T-helper 1 cell treated with Interleukin-12 subunit alpha and Interleukin-12 subunit beta and Interleukin-4 antibody, amounts not matched to agents 30 μg/mL and 1 μg/mL, for 36 hours (primary cell): Measurements from ENCODE around the gene AGR3.

Source experiments
- H3K27ac Mint-ChIP-seq: one replicate; pipeline ENCODE4 v1.8.0; 2021; ENCODE audit warnings: mild to moderate bottlenecking, mixed read lengths
- H3K27me3 Mint-ChIP-seq: one replicate; pipeline ENCODE4 v1.8.0; 2021; ENCODE audit warnings: low read depth, mixed read lengths
- H3K36me3 Mint-ChIP-seq: one replicate; pipeline ENCODE4 v1.8.0; 2021; ENCODE audit warnings: low read depth, mixed read lengths
- H3K4me1 Mint-ChIP-seq: one replicate; pipeline ENCODE4 v1.8.0; 2021; ENCODE audit warnings: low read depth, mixed read lengths
- H3K4me3 Mint-ChIP-seq: one replicate; pipeline ENCODE4 v1.8.0; 2021; ENCODE audit warnings: mild to moderate bottlenecking, moderate library complexity, mixed read lengths
- H3K9me3 Mint-ChIP-seq: one replicate; pipeline ENCODE4 v1.8.0; 2021; ENCODE audit warnings: mixed read lengths

Gene AGR3

DNA sequence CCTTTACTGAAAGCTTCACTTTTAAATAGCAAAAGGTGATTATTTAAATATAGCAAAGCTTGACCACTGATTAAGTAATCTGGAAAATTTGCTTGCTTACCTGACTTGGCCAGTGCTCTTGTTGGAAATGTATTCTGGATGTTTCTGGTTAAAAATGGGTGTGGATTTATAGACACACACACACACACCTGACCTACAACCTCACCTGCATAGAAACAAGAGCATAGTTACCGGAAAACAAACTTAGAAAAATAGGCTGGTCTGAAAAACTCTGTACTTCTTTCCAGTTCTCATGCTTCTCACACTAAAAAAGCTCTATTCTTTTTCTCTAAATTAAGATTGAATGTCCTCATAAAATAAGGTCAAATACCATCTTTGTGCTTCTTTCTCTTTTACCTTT, at the start of gene AGR3:
TSS of gene AGR3 (minus strand) at position 140 of the 400 bp plus-strand sequence. CDS start 3,365 bp downstream, outside the sequence.
- Mint-ChIP-seq H3K4me3 (no peak within 1 kb of the TSS), H3K4me1 (no peaks in the 10 kb centered on the region), H3K27me3 (peaks cover 8% of the 10 kb centered on the region), H3K27ac (no peak within 1 kb of the TSS), H3K9me3 (no peaks in the 10 kb centered on the region), H3K36me3 (no peaks in the 10 kb centered on the region)

GRCh38 chr7:16930946-16931345, 49.2 kb upstream of the AGR3 start:
- H3K4me1 Mint-ChIP-seq = peaks cover 44% of the 10 kb centered on the region
- H3K36me3 Mint-ChIP-seq = peaks cover 1% of the 10 kb centered on the region
- no peaks in the 10 kb centered on the region for H3K9me3 Mint-ChIP-seq
- no peaks in the 10 kb centered on the region for H3K27me3 Mint-ChIP-seq
- no peak overlapping the region for H3K27ac Mint-ChIP-seq
- no peak overlapping the region for H3K4me3 Mint-ChIP-seq

DNA sequence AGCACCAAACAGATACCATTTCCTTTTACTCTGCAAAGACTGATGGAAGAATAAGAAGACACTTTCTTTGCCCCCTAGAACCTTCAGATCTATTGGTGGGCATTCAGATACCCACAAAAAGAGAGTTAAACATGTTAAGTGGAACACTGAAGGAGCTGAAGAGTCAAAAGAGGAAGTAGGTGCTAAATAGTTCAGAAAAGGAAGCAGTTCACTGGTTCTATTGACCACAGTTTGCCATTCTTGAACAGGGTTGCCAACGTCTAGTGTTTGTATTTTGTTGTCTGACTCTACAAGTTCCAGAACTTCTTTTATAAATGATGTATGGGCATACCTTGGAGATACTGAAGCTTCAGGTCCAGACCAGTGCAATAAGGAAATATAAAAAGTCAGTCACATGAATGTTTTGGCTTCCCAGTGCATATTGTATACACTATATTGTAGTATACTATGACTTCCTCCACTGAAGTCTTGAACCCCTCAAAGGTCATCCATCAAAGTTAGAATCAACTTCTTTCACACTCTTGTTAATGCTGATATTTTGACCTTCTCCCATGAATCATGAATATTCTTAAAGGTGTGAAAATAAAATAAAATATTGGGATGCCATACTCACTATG, 47.5 kb upstream of the AGR3 start:
- Mint-ChIP-seq H3K4me3 (no peak overlapping the region), H3K27ac (no peak overlapping the region), H3K9me3 (no peaks in the 10 kb centered on the region), H3K4me1 (peaks cover 44% of the 10 kb centered on the region), H3K27me3 (no peaks in the 10 kb centered on the region), H3K36me3 (peaks cover 1% of the 10 kb centered on the region)

DNA sequence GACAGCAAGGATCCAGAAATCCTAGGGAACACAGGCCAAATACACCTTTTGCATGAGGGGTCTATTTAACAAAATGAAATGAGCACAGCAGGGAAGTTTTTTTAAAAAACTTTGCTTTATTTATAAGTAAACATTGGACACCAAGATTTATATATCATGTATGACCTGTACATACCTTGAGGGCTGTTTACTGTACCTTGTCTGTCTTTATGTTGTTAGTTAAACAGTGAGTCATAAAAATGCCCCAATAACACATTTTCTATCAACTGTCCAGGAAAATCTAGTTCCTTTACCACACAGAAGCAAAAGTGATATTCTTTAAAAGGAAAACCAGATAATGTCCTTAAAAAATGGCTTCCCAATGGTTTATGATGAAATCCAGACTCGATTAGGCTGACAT, 45.1 kb upstream of the AGR3 start:
- Mint-ChIP-seq H3K4me1 (peaks cover 37% of the 10 kb centered on the region), H3K27ac (no peak overlapping the region)

DNA sequence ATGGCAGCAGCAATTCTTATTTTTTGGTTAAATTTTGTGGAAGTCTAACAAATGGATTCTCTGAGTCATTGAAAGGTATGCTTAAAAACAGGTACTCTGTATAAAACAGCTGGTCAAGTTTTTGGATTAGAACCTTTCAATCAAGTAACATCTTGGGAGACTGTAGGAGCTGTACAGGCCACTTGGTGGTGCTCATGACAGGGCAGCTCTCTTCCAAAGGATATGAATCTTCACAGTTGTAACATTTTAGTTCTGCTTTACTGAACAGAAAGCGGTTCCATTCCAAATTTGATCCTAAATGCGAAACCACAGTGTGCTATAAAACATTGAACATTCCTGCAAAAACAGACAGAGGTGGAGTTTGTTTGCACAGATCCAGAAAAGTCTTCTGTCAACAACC, 44.5 kb upstream of the AGR3 start:
- Mint-ChIP-seq H3K4me3 (no peak overlapping the region), H3K27ac (peak overlapping the region; percentile 47), H3K27me3 (no peaks in the 10 kb centered on the region), H3K4me1 (peaks cover 35% of the 10 kb centered on the region), H3K36me3 (no peaks in the 10 kb centered on the region), H3K9me3 (no peaks in the 10 kb centered on the region)

More for the DNA sequence above, 45.1 kb upstream of the AGR3 start:
- Mint-ChIP-seq H3K27me3 (no peaks in the 10 kb centered on the region), H3K9me3 (no peaks in the 10 kb centered on the region), H3K36me3 (no peaks in the 10 kb centered on the region), H3K4me3 (no peak overlapping the region)

DNA sequence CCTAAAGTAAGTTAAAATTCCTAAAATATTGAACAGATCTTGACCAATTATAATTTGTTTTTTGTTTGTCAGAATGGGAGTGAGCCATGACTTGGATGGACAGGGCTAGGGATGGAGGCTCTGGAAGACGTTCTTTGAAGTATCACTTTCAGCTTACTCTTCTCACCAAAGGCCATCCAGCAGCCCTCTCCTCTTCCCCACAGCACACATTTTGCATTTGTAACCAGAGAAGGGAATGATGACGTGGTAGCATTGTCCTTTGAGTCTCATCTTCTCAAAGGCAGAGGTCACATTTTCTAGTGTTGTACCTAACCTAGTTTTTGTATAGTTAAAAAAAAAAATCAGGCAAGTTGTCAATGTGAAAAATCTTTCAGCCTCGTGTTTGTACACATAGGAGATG, 43.8 kb upstream of the AGR3 start:
- H3K27me3 Mint-ChIP-seq = no peaks in the 10 kb centered on the region
- H3K27ac Mint-ChIP-seq = peak overlapping the region; percentile 39
- no peaks in the 10 kb centered on the region for H3K9me3 Mint-ChIP-seq
- no peak overlapping the region for H3K4me3 Mint-ChIP-seq
- H3K36me3 Mint-ChIP-seq = no peaks in the 10 kb centered on the region
- peaks cover 29% of the 10 kb centered on the region for H3K4me1 Mint-ChIP-seq

GRCh38 chr7:16923019-16923418, 41.2 kb upstream of the AGR3 start:
- H3K4me3 Mint-ChIP-seq = no peak overlapping the region
- H3K27ac Mint-ChIP-seq = peak overlapping the region; percentile 53
- H3K4me1 Mint-ChIP-seq = peaks cover 16% of the 10 kb centered on the region
- H3K9me3 Mint-ChIP-seq = no peaks in the 10 kb centered on the region
- H3K36me3 Mint-ChIP-seq = no peaks in the 10 kb centered on the region
- H3K27me3 Mint-ChIP-seq = no peaks in the 10 kb centered on the region

GRCh38 chr7:16921644-16922257, 40.0 kb upstream of the AGR3 start:
- no peak overlapping the region for H3K4me3 Mint-ChIP-seq
- H3K27me3 Mint-ChIP-seq = no peaks in the 10 kb centered on the region
- H3K9me3 Mint-ChIP-seq = no peaks in the 10 kb centered on the region
- H3K36me3 Mint-ChIP-seq = no peaks in the 10 kb centered on the region
- peaks cover 16% of the 10 kb centered on the region for H3K4me1 Mint-ChIP-seq
- no peak overlapping the region for H3K27ac Mint-ChIP-seq

DNA sequence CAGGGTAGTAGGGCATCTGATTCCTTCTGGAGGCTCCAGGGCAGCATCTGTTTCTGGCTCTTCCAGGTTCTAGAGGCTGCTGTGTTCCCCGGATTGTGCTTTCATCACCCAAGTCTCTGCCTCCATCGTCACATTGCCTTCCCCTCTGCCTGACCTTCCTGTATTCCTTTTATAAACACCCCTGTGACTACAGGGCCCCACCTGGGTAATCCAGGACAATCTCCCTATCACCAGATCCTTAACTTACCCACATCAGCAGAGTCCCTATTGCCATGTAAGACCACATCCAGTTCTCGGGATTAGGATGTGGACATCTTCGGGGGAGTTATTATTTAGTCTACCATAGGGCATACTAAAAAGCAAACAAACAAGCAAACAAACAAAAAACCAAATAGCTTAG, 39.4 kb upstream of the AGR3 start:
- Mint-ChIP-seq H3K4me3 (no peak overlapping the region), H3K27me3 (no peaks in the 10 kb centered on the region), H3K27ac (no peak overlapping the region)

DNA sequence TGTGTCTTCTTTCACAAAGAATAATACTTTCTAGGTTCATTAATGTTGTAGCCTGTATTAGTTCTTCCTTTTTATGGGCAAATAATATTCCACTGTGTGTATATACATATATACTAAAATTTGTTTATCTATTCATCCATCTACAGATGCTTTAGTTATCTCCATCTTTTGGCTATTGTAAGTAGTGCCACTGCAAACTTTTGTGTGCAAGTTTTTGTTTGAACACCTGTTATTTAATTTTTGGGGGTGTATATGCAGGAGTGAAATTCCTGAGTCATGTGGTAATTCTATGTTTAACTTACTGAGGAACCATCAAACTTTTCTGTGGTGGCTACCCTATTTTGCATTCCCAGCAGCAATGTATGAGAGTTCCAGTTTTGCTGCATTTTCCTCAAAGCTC, 37.7 kb upstream of the AGR3 start:
- Mint-ChIP-seq H3K4me1 (peaks cover 6% of the 10 kb centered on the region), H3K9me3 (no peaks in the 10 kb centered on the region), H3K36me3 (no peaks in the 10 kb centered on the region)

More for the DNA sequence above, 39.4 kb upstream of the AGR3 start:
- peaks cover 13% of the 10 kb centered on the region for H3K4me1 Mint-ChIP-seq
- no peaks in the 10 kb centered on the region for H3K36me3 Mint-ChIP-seq
- H3K9me3 Mint-ChIP-seq = no peaks in the 10 kb centered on the region

GRCh38 chr7:16918288-16918895, 36.6 kb upstream of the AGR3 start:
- H3K36me3 Mint-ChIP-seq = no peaks in the 10 kb centered on the region
- H3K4me1 Mint-ChIP-seq = peaks cover 6% of the 10 kb centered on the region
- no peaks in the 10 kb centered on the region for H3K9me3 Mint-ChIP-seq
- H3K4me3 Mint-ChIP-seq = no peak overlapping the region
- H3K27me3 Mint-ChIP-seq = no peaks in the 10 kb centered on the region
- H3K27ac Mint-ChIP-seq = no peak overlapping the region

More for the DNA sequence above, 37.7 kb upstream of the AGR3 start:
- no peaks in the 10 kb centered on the region for H3K27me3 Mint-ChIP-seq
- no peak overlapping the region for H3K27ac Mint-ChIP-seq
- no peak overlapping the region for H3K4me3 Mint-ChIP-seq

DNA sequence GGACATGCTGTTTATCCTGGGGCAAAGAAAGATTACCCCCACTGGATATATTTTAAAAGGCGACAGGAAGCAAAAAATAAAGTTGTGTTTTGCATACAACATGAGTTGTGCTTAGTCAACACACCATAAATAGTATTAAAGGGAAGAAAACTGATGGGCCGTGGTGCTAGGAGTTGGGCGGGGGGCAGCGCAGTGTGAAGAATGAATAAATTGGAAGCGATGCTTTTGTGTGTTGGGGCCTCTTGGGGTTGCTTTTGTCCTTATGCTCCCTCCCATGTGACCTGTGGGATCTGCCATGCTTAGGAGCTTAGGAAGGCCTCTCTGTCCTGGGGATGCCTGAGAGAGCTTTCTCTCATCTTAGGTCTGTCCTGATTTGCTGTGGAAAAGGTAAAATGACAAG, 35.0 kb upstream of the AGR3 start:
- Mint-ChIP-seq H3K27me3 (peaks cover under 1% of the 10 kb centered on the region), H3K4me3 (no peak overlapping the region), H3K36me3 (no peaks in the 10 kb centered on the region), H3K9me3 (no peaks in the 10 kb centered on the region), H3K27ac (no peak overlapping the region), H3K4me1 (no peaks in the 10 kb centered on the region)

GRCh38 chr7:16916105-16916639, 34.4 kb upstream of the AGR3 start:
- Mint-ChIP-seq H3K4me1 (no peaks in the 10 kb centered on the region), H3K27me3 (peaks cover 4% of the 10 kb centered on the region), H3K36me3 (no peaks in the 10 kb centered on the region), H3K4me3 (no peak overlapping the region), H3K27ac (no peak overlapping the region), H3K9me3 (no peaks in the 10 kb centered on the region)

DNA sequence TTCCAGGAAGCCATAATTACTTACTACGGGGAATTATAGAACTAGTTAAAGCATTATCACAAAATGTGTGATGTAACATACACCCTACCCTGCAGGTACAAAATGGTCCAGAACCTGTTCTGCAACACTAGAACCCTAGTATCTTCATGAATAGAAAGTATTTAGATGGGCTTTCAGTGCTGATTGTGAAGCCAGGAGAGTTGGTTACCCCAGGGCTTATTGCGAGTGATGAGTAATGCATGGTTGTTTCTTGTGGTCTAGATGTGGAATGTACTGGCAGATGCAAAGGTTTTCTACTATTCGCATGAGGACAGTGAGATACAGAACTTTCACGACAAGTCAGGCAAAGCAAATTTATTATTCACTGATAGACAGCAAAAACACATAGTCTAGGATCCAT, 33.6 kb upstream of the AGR3 start:
- Mint-ChIP-seq H3K9me3 (no peaks in the 10 kb centered on the region), H3K4me1 (no peaks in the 10 kb centered on the region), H3K27me3 (peaks cover 11% of the 10 kb centered on the region), H3K4me3 (no peak overlapping the region), H3K27ac (no peak overlapping the region), H3K36me3 (no peaks in the 10 kb centered on the region)

DNA sequence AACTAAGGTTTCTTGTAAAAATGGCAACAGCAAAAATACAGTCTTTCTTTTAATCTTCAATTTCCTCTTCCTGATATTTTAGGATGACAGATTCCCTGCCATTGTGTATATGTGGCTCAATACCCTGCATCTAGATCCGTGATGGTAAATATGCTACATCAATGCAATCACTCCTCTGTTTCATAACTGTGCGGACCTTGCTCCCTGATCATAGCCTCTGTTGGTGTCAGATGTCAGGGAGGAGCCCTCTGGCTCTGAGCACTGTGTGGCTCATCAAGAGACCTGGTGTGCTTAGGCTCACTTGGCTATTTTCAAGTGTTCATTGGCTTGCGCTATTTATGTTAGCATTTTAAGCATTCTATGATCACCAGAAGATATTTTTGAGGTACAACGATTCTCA, 33.0 kb upstream of the AGR3 start:
- peaks cover 17% of the 10 kb centered on the region for H3K27me3 Mint-ChIP-seq
- no peaks in the 10 kb centered on the region for H3K4me1 Mint-ChIP-seq
- no peaks in the 10 kb centered on the region for H3K36me3 Mint-ChIP-seq
- H3K9me3 Mint-ChIP-seq = no peaks in the 10 kb centered on the region
- no peak overlapping the region for H3K4me3 Mint-ChIP-seq
- no peak overlapping the region for H3K27ac Mint-ChIP-seq
